MM.1S (cell line): ENCODE results near the gene AMTN.

Experiments used
- DNase-seq: peaks from one replicate; pipeline ENCODE4 v3.0.0-alpha.2; 2015
- H2AFZ ChIP-seq: fragments of 300-600 bp; sonication (generic); 2 replicates; pipeline ENCODE4 v1.6.0; 2016; ENCODE audit warnings: antibody characterized with exemption, low read length
- H3F3A ChIP-seq: fragments of 300-600 bp; sonication (generic); 2 replicates; pipeline ENCODE4 v1.6.1; 2016; ENCODE audit warnings: mild to moderate bottlenecking, antibody characterized with exemption, low read length, moderate library complexity, mixed read lengths; ENCODE audit not compliant: insufficient read depth
- H3K27ac ChIP-seq: fragments of 300-600 bp; sonication (generic); 2 replicates; pipeline ENCODE4 v1.5.1; 2016; ENCODE audit warnings: mild to moderate bottlenecking, low read length
- H3K27me3 ChIP-seq: fragments of 300-600 bp; sonication (generic); replicated peaks from 2 replicates; pipeline ENCODE4 v1.6.0; 2016; ENCODE audit warnings: low read length; ENCODE audit not compliant: insufficient read depth
- H3K36me3 ChIP-seq: fragments of 300-600 bp; sonication (generic); replicated peaks from 2 replicates; pipeline ENCODE4 v1.6.1; 2016; ENCODE audit warnings: mild to moderate bottlenecking, low read length, mixed read lengths; ENCODE audit not compliant: insufficient read depth
- H3K4me1 ChIP-seq: fragments of 300-600 bp; sonication (generic); 2 replicates; pipeline ENCODE4 v1.6.1; 2016; ENCODE audit warnings: low read length, mixed read lengths
- H3K4me2 ChIP-seq: fragments of 300-600 bp; sonication (generic); 2 replicates; pipeline ENCODE4 v1.6.0; 2016; ENCODE audit warnings: low read depth, low read length
- H3K4me3 ChIP-seq: fragments of 300-600 bp; sonication (generic); 2 replicates; pipeline ENCODE4 v1.5.1; 2016; ENCODE audit warnings: low read length, mixed read lengths
- H3K79me2 ChIP-seq: fragments of 300-600 bp; sonication (generic); 2 replicates; pipeline ENCODE4 v1.6.1; 2016; ENCODE audit warnings: mixed run types, low read length, mixed read lengths
- H3K9ac ChIP-seq: fragments of 300-600 bp; sonication (generic); 2 replicates; pipeline ENCODE4 v1.6.1; 2016; ENCODE audit warnings: low read length, mixed read lengths
- H3K9me2 ChIP-seq: fragments of 300-600 bp; sonication (generic); replicated peaks from 2 replicates; pipeline ENCODE4 v1.6.1; 2016; ENCODE audit warnings: mild to moderate bottlenecking, low read length, mixed read lengths; ENCODE audit not compliant: insufficient read depth
- H3K9me3 ChIP-seq: fragments of 300-600 bp; sonication (generic); replicated peaks from 2 replicates; pipeline ENCODE4 v1.6.1; 2016; ENCODE audit warnings: mild to moderate bottlenecking, low read length, mixed read lengths; ENCODE audit not compliant: insufficient read depth
- H4K20me1 ChIP-seq: fragments of 300-600 bp; sonication (generic); 2 replicates; pipeline ENCODE4 v1.6.1; 2016; ENCODE audit warnings: mild to moderate bottlenecking, low read length, moderate library complexity, mixed read lengths; ENCODE audit not compliant: insufficient read depth
- CTCF ChIP-seq: fragments of 300-600 bp; sonication (generic); IDR thresholded peaks from 2 replicates; pipeline ENCODE4 v1.5.1; 2016; ENCODE audit warnings: antibody characterized with exemption, low read length, mixed read lengths
- EZH2 ChIP-seq: fragments of 300-600 bp; sonication (generic); optimal IDR thresholded peaks from 2 replicates; pipeline ENCODE3; 2017; ENCODE audit warnings: low read depth, mild to moderate bottlenecking, antibody characterized with exemption, low read length, mixed read lengths
- EZH2phosphoT487 ChIP-seq: fragments of 300-600 bp; sonication (generic); IDR thresholded peaks from 2 replicates; pipeline ENCODE4 v1.6.1; 2018; ENCODE audit warnings: antibody characterized with exemption, low read length

Gene AMTN

GRCh38 chr4:70518269-70518668 lies at the start of gene AMTN:
Gene AMTN (plus strand): TSS chr4:70518569. CDS start chr4:70518778, 209 bp downstream.
- TF ChIP-seq EZH2phosphoT487 (no peak), EZH2 (no peak), CTCF (no peak)
- Histone ChIP-seq H3K4me1 (no peaks in the 10 kb centered on the region), H3F3A (no peaks in the 10 kb centered on the region), H4K20me1 (no peaks in the 10 kb centered on the region), H3K27ac (no peak within 1 kb of the TSS), H3K9me2 (no peaks in the 10 kb centered on the region), H3K27me3 (no peaks in the 10 kb centered on the region), H3K4me3 (no peak within 1 kb of the TSS), H2AFZ (no peak within 1 kb of the TSS), H3K36me3 (no peaks in the 10 kb centered on the region), H3K9me3 (no peaks in the 10 kb centered on the region), H3K4me2 (no peak within 1 kb of the TSS), H3K79me2 (no peaks in the 10 kb centered on the region), H3K9ac (no peak within 1 kb of the TSS)
- DNase-seq, result no peak

- Histone ChIP-seq H3K79me2 (no peaks in the 10 kb centered on the region), H2AFZ (no peak within 1 kb of the TSS), H3K27ac (no peak within 1 kb of the TSS), H3K27me3 (no peaks in the 10 kb centered on the region), H3K4me1 (no peaks in the 10 kb centered on the region), H3K4me3 (no peak within 1 kb of the TSS), H4K20me1 (no peaks in the 10 kb centered on the region), H3K4me2 (no peak within 1 kb of the TSS), H3K36me3 (no peaks in the 10 kb centered on the region), H3K9ac (no peak within 1 kb of the TSS), H3K9me2 (no peaks in the 10 kb centered on the region), H3K9me3 (no peaks in the 10 kb centered on the region), H3F3A (no peaks in the 10 kb centered on the region)
- no peak for DNase-seq
- no peak for TF ChIP-seq CTCF
- TF ChIP-seq EZH2phosphoT487, result no peak
- no peak for TF ChIP-seq EZH2
These were observed 46.5 kb upstream of the AMTN start, which contains the start of gene MUC7 for GRCh38 chr4:70471897-70472296. Gene MUC7 (plus strand): TSS chr4:70472197. CDS start chr4:70474022, 1,825 bp downstream.

GRCh38 chr4:70473679-70474078 lies 44.7 kb upstream of the AMTN start:
- Histone ChIP-seq H3K79me2 (no peaks in the 10 kb centered on the region), H3K4me3 (no peak overlapping the region), H3K27ac (no peak overlapping the region), H3K9me2 (no peaks in the 10 kb centered on the region), H3K27me3 (no peaks in the 10 kb centered on the region), H3K9ac (no peak overlapping the region), H3F3A (no peaks in the 10 kb centered on the region), H3K4me2 (no peak overlapping the region), H3K4me1 (no peaks in the 10 kb centered on the region), H3K9me3 (no peaks in the 10 kb centered on the region), H4K20me1 (no peaks in the 10 kb centered on the region), H2AFZ (no peak overlapping the region), H3K36me3 (no peaks in the 10 kb centered on the region)
- no peak for DNase-seq
- no peak for TF ChIP-seq CTCF
- TF ChIP-seq EZH2, result no peak
- no peak for TF ChIP-seq EZH2phosphoT487
